ES-I3 (cell line): Measurements from ENCODE around the gene KLK11.

ENCODE experiments used
- H3K36me3 ChIP-seq: 2 replicates; pipeline ENCODE4 v1.6.1; 2013; ENCODE audit warnings: mild to moderate bottlenecking, low read length, control low read depth, moderate library complexity; ENCODE audit not compliant: insufficient read depth
- H3K4me1 ChIP-seq: 2 replicates; pipeline ENCODE4 v1.6.1; 2013; ENCODE audit warnings: mild to moderate bottlenecking, control low read depth, low read length; ENCODE audit not compliant: insufficient read depth
- H3K9ac ChIP-seq: 2 replicates; pipeline ENCODE4 v1.6.1; 2013; ENCODE audit warnings: low read depth, mild to moderate bottlenecking, low read length, moderate library complexity
- H3K9me3 ChIP-seq: 2 replicates; pipeline ENCODE4 v1.6.1; 2013; ENCODE audit warnings: mild to moderate bottlenecking, low read length, moderate library complexity; ENCODE audit not compliant: control insufficient read depth, insufficient read depth

The KLK11 gene

DNA sequence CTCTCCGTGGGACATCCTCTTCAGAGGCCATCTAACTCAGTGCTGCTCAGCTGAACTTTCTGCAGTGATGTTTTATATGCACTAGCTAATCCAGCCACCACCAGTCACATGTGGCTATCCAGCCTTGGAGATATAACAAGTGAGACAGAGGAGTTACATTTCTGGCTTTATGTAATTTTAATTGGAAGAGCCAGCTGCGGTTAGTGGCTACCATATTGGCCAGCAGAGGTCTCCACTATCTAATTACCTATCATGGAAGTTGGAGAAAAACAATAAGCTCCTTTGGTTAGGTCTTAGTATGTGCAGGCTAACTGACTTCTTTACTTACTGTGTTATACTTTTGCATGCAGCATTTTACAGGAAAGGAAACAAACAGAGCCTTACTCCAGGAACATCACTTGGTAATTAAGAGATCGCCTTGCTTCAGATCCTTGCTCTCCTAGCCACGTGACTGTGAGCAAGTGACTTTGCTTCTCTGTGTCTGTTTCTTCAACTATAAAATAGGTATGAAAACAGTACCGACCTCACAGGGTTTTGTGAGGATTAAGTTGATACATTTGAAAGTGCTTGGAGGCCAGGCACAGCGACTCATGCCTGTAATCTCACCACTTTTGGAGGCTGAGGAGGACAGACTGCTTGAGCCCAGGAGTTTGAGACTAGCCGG is 5.3 kb downstream of the KLK11 start:
- Histone ChIP-seq H3K9me3 (no peaks in the 10 kb centered on the region; the same call in 1 of the 2 replicates), H3K4me1 (peaks cover 14% of the 10 kb centered on the region; the same call in 1 of the 2 replicates), H3K9ac (no peak overlapping the region), H3K36me3 (no peaks in the 10 kb centered on the region)

DNA sequence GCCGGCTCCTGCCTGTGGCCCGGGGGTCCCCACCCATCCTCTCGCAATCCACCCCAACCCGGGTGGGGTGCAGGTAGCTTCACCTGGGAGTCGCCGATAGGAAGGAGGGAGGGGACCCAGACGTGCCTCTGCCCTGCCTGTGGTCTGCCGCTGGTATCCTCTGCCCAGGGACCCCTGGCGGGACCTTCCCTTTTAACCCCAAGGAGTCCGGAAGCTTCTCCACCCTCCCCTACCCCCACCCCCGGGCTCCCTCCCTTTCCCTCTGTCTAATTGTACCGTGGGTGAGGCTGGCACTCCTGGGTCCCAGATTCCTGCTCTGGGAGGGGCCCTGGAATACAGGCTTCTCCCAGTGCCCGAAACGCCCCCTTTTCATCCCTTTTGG is 6.9 kb downstream of the KLK11 start, which contains the start of gene KLK10:
TSS of gene KLK10 (minus strand) at position 166 of the 382 bp plus-strand sequence. CDS start 579 bp downstream, outside the sequence.
- no peaks in the 10 kb centered on the region; the same call in 1 of the 2 replicates for H3K9me3 ChIP-seq
- H3K9ac ChIP-seq: peak within 1 kb of the TSS; percentile 67
- no peaks in the 10 kb centered on the region for H3K36me3 ChIP-seq
- peaks cover 5% of the 10 kb centered on the region; the same call in 1 of the 2 replicates for H3K4me1 ChIP-seq

DNA sequence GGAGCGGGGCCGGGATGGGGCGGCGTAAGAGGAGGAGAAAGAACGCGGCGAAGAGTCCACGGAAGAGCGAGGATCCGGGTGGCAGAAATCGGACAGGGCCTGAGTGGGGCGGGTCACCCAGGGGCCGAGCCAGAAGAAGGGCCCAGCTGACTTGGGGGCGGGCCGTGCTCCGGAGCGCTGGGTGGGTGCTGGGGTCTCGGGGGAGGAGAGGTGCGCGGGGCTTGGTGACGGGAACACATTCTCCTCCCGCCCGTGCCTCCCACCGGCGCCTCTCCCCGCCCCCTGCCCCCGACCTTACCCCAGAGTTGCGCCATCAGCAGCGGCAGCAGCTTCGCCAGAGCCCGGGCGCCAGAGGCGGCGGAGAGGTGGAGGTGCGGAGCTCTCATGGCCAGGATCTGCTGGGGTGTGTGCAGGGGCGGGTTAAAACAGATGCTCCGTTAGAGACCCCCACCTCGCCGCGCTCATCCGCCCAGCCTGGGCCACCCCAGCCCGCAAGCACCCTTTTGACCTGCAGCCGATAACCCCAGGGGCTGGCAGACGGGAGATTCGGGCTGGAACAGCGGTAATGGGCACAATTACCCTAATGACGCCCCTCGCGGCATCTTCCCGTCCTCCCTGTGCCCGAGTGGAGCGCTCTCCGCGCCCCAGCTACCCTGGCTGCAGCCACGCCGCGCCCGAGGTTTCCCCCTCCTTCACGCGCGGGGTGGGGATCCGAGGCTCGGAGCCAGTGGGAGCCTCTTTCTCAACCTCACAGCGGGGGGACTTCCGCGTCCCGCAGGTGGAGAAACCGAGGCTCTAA is 7.5 kb downstream of the KLK11 start:
- Histone ChIP-seq H3K9ac (peak overlapping the region; percentile 67), H3K4me1 (peaks cover 5% of the 10 kb centered on the region; the same call in 1 of the 2 replicates), H3K36me3 (no peaks in the 10 kb centered on the region), H3K9me3 (no peaks in the 10 kb centered on the region; the same call in 1 of the 2 replicates)

DNA sequence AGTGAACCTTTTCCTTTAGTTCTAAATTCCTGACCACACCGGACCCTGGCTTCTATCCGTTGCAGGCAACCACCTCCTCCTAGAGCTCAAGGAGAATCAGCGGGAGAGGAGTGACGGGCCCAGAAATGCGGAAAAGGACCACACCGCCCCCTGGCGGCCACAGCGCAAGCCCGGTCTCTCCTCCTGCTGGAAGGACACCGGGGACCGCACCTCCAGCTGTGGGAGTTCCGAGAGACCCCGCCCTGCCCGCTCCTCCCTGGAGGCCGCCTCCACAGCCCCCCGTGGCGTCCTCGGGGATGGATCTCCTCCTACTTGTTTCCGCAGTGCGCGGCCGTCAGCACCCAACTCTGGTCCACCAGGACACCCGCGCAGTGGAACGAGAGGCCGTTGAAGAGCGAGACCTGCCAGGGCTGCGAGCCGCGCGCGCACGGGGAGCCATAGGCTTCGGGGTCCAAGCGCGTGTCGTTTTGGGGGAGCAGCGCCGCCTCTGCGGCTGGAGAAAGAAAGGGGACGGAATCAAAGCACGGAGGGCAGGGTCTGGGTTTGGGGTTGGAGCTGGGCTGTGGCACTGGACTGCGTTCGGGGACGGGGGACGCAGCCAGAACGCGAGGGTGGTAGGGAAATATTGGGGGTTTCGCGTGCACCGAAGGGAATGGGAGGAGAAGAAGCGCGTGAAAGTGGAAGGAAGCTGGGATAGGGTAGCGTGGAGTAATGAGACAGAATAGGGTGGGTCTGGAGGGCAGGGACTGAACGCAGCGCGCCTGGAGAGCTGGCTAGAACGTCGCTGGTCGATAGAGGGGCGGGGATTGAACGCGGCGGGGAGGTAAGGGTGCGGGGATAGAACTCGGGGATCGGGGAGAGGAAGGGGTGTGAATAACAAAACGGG is 9.4 kb downstream of the KLK11 start:
- H3K9me3 ChIP-seq: no peaks in the 10 kb centered on the region; the same call in 1 of the 2 replicates
- no peaks in the 10 kb centered on the region for H3K36me3 ChIP-seq
- peak overlapping the region; percentile 66 for H3K9ac ChIP-seq
- peaks cover 5% of the 10 kb centered on the region; the same call in 1 of the 2 replicates for H3K4me1 ChIP-seq

DNA sequence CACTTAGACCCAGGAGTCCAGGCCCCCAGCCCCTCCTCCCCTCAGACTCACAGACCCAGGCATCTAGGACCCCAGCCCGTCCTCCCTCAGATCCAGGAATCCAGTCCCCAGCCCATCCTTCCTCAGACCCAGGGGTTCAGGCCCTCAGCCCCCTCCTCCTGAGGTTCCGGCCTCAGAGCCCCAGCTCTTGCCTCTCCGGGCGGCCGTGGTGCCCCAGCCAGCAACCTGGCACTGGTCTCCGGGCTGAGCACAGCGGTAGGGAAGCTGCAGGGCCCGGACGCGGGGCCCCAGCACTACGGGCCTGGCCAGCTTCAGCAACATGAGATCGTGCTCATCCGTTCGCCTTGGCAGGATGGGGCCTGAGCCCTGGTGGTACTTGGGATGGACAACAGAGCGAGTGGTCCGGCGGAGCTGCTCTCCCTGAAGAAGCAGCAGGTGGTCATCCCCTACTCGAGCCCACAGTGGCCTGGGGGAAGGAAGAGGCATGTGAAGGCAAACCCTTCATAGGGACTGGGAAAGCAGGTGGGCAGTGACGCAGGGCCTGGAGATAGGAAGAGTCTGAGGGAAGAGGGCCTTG is 10.6 kb downstream of the KLK11 start:
- Histone ChIP-seq H3K4me1 (no peaks in the 10 kb centered on the region), H3K9ac (no peak overlapping the region), H3K9me3 (no peaks in the 10 kb centered on the region; the same call in 1 of the 2 replicates), H3K36me3 (no peaks in the 10 kb centered on the region)

DNA sequence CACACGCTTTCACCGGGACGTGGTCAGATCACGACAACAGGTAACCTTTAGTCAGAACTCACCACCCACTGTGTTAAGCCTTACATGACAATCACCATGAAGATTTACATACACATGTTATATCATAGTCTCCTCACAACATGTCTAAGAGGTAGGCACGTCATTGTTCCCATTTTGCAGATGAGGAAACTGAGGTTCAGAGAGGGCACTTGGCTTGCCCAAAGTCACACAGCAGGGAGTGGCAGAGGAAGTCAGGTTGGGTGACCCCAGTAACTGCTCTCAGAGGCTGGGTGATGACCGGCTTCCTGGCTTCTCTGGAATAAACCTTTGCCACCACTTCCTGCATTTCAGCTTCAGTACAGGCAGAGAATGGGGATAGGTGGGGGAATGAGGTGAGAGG is 12.2 kb downstream of the KLK11 start:
- no peaks in the 10 kb centered on the region for H3K4me1 ChIP-seq
- no peaks in the 10 kb centered on the region for H3K36me3 ChIP-seq
- no peak overlapping the region for H3K9ac ChIP-seq
- H3K9me3 ChIP-seq: no peaks in the 10 kb centered on the region; the same call in 1 of the 2 replicates

DNA sequence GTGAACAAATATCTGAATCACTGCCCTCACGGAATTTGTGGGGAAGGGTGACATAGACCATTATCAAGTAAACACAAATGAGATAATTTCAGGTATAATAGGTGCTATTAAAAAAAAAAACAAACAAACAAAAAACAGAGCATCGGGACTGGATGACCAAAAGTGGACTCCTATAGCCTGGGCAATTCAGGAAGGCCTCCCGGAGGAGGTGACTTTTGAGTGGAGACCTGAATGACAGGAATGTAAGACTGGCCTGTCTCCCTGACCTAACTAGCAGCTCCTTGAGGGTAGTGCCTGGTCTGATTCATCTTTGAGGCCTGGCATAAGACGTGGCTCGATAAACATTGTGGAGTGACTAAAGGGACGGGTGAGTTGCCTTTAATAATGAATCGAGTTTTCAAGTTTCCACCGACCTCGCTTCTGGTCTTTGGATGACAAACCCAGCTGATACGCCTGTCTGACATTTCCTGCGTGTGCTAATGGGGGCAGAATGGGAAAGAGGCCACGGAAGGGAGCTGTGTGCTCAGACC is 13.7 kb downstream of the KLK11 start:
- Histone ChIP-seq H3K9ac (no peak overlapping the region), H3K9me3 (no peaks in the 10 kb centered on the region), H3K36me3 (no peaks in the 10 kb centered on the region), H3K4me1 (no peaks in the 10 kb centered on the region)

DNA sequence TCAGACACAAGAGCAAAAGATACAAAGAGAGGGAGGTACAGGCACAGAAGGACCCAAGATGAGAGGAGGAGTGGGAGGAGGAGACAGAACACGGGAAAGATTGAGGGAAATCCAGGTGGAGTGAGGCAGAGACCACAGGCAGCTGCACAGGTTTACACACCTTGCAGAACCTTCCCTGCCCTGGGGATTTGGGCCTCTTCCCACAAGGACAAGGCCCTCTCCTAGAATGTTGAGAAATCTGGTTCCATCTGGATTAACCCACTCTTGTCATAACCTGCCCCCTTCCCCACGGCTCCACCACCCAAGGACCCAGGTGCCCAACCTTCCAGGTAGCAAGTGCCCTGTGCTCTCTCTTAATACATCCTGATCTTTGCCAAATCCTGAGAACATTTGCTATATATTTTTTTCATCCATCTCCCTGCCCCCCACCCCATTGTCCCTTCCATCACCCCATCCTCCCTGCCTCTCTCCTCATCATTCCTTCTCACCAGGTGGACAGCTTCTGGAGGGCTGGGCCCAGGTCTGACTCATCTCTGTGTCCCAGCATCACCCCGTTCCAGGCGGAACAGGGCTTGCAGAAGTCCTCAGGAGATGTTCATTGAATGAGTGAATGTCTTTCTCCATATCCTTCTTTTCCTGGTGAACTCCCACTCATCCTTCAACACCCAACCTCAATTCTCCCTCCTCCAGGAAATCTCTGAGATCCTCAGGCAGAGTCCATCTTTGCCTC is 16.2 kb downstream of the KLK11 start:
- Histone ChIP-seq H3K9me3 (no peaks in the 10 kb centered on the region), H3K4me1 (no peaks in the 10 kb centered on the region), H3K9ac (no peak overlapping the region), H3K36me3 (no peaks in the 10 kb centered on the region)

DNA sequence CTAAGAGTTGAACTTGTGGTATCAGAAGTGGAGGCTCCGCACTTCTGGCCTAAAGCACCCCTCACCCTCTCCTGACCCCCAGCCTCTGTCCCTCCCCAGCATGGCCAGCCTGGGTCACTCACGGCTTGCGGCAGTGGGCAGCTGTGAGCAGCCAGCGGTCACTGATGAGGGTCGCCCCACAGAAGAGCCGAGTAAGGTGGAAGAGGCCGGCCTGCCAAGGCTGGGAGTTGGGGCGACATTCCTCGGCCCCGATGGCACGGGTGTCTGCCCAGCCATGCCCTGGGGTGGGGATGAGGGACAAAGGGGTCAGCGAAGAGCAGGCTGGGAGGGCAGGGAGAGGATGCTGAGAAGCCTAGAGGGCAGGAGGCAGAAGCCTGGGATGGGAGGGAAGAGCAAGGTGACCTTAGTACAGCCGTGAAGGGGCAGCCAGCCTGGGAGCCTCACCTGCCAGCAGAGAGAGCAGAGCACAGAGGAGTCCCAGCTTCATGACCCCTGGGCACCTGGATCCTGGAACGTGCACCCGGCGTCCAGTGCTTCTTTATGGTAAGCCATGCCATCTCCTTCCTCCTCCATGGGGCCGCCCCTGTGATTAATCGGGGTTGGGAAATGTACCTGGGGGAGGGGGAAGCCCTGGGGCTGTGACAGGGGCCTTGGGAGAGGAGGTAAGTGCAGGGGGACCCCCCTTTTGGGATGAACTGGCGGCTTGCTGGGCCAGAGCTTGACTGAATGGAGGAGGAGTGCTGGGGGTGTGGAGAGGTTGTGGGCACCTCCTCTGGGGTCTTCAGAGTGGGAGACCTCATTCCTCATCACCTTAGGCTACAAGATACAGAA is 17.1 kb downstream of the KLK11 start:
- Histone ChIP-seq H3K9ac (no peak overlapping the region), H3K9me3 (no peaks in the 10 kb centered on the region), H3K4me1 (no peaks in the 10 kb centered on the region), H3K36me3 (no peaks in the 10 kb centered on the region)

DNA sequence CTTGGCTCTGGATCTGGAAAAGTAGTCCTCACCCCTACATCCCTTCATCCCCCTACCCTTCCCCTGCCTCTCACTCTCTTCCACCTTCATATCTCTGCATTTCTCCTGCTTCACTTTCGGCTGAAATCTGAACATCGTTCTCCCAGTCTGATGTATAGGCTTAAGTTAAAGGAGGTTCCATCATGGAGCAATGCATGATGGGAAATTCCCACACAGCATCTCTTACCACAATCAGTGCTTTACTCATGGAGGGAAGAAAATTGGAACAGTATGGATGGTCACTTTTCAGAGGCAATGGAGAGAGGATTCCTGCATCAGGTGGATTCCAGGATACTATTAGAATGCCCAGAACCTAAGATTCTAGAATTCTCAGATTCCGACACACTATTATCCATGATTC is 18.9 kb downstream of the KLK11 start:
- Histone ChIP-seq H3K4me1 (no peaks in the 10 kb centered on the region), H3K9me3 (no peaks in the 10 kb centered on the region), H3K9ac (no peak overlapping the region), H3K36me3 (no peaks in the 10 kb centered on the region)

DNA sequence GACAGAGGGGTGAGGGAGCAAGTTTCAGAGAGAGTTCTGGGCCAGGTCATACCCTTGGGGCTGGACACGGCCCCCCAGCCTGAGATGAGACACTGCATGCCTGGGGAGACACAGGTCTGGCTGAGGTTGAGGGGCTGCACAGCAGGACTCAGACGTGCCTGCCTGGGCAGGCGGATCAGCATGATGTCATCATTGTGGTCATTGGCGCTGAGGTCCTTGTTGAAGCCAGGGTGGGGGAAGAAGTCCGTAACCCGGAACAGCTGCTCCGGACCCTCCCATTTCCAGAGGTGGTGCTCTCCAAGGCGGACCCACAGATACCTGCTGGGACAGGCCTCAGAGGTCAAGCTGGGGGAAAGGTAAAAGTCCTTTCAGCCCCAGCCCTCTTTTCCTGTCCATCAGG is 20.0 kb downstream of the KLK11 start:
- no peaks in the 10 kb centered on the region for H3K36me3 ChIP-seq
- H3K9me3 ChIP-seq: no peaks in the 10 kb centered on the region
- H3K4me1 ChIP-seq: no peaks in the 10 kb centered on the region; the same call in 1 of the 2 replicates
- no peak overlapping the region for H3K9ac ChIP-seq

DNA sequence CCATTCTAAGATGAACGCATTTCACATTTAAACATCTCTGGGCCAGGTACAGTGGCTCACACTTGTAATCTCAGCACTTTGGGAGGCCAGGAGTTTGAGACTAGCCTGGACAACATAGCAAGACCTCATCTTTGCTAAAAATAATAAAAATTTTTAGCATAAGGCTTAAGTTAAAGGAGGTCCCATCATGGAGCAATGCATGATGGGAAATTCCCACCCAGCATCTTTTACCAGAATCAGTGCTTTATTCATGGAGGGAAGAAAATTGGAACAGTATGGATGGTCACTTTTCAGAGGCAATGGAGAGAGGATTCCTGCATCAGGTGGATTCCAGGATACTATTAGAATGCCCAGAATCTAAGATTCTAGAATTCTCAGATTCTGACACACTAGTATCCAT is 21.2 kb downstream of the KLK11 start:
- Histone ChIP-seq H3K9ac (no peak overlapping the region), H3K9me3 (no peaks in the 10 kb centered on the region), H3K36me3 (no peaks in the 10 kb centered on the region), H3K4me1 (no peaks in the 10 kb centered on the region; the same call in 1 of the 2 replicates)
